Stimulated activated CD8-positive, alpha-beta memory T cell treated with anti-CD3 and anti-CD28 coated beads, Interleukin-15, amount 100 ng/mL, for 48 hours (primary cell): Measurements from ENCODE around the gene RYR3.
"Not testable (repeated sequence)": the region's sequence is repeated elsewhere in the genome, so short reads cannot be mapped to it uniquely, and the experiment has no call there.

Experiments
- DNase-seq, 2 donors: peaks; one replicate each; pipeline ENCODE4 v3.0.0-alpha.2; 2020; ENCODE audit warnings: low read depth in 2 of 2

The RYR3 gene

GRCh38 chr15:33766389-33766788 is 455.6 kb downstream of the RYR3 start:
- DNase-seq: no peak

- no peak for DNase-seq
These were observed 458.0 kb downstream of the RYR3 start for GRCh38 chr15:33768670-33769190.

GRCh38 chr15:33773969-33774368 is 463.2 kb downstream of the RYR3 start:
- DNase-seq: no peak

GRCh38 chr15:33778852-33779251 is 468.1 kb downstream of the RYR3 start:
- no peak for DNase-seq

GRCh38 chr15:33780011-33780768 is 469.4 kb downstream of the RYR3 start:
- no peak for DNase-seq

GRCh38 chr15:33782966-33783365 is 472.2 kb downstream of the RYR3 start:
- DNase-seq: no peak

- no peak for DNase-seq
These were observed 474.6 kb downstream of the RYR3 start for GRCh38 chr15:33785366-33785765.

GRCh38 chr15:33788906-33789540 is 478.3 kb downstream of the RYR3 start:
- DNase-seq: no peak

GRCh38 chr15:33794453-33794852 is 483.7 kb downstream of the RYR3 start:
- DNase-seq: no peak

- no peak for DNase-seq
These were observed 484.3 kb downstream of the RYR3 start for GRCh38 chr15:33795070-33795469.

- DNase-seq: no peak
These were observed 486.9 kb downstream of the RYR3 start for GRCh38 chr15:33797651-33798050.

- no peak for DNase-seq
These were observed 491.2 kb downstream of the RYR3 start for GRCh38 chr15:33801954-33802353.

- no peak for DNase-seq
These were observed 496.9 kb downstream of the RYR3 start for GRCh38 chr15:33807665-33808064.

GRCh38 chr15:33808720-33809457 is 498.1 kb downstream of the RYR3 start:
- DNase-seq: no peak

- DNase-seq: no peak
These were observed 499.4 kb downstream of the RYR3 start for GRCh38 chr15:33810073-33810595.

- DNase-seq: no peak
These were observed 500.0 kb downstream of the RYR3 start for GRCh38 chr15:33810806-33811205.

GRCh38 chr15:33813891-33814290 is 503.1 kb downstream of the RYR3 start:
- DNase-seq: no peak

- DNase-seq: not testable (repeated sequence)
These were observed 508.7 kb downstream of the RYR3 start for GRCh38 chr15:33819499-33819898.

GRCh38 chr15:33822479-33822878 is 511.7 kb downstream of the RYR3 start:
- no peak for DNase-seq

GRCh38 chr15:33823119-33823518 is 512.4 kb downstream of the RYR3 start:
- no peak for DNase-seq

GRCh38 chr15:33825453-33825852 is 514.7 kb downstream of the RYR3 start:
- DNase-seq: no peak

- DNase-seq: no peak
These were observed 515.4 kb downstream of the RYR3 start for GRCh38 chr15:33826201-33826600.
